Right kidney (tissue), 1 donor: Measurements from ENCODE around the gene CUEDC1.
A peak's percentile ranks its signal among the peaks of the same experiment; 100 is the strongest.
"Not testable (repeated sequence)": the region's sequence is repeated elsewhere in the genome, so short reads cannot be mapped to it uniquely, and the experiment has no call there.

Experiments
- DNase-seq: peaks from one replicate; pipeline ENCODE4 v3.0.0-alpha.2; 2016

The CUEDC1 gene

GRCh38 chr17:57958391-57958790 is 3.2 kb upstream of the CUEDC1 start:
- DNase-seq, result not testable (repeated sequence)

DNA sequence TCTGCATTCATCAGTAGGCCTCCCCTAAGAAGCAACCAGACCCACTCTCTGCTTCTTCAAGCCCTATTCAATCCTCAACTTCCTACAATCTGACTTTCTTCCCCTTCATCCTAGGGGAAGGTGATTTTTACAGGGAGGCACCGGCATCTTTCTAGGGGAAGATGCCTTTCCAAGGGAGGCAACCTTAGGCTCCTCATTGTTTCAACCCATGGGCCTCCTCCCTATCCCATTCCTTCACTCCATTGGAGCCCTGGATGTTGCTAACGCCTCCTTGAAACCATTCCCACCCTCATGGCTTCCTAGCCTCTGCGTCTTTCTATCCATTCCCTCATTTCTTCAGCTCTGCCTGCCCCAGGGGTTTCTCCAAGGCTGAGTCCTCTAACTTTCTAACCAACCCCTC is 2.7 kb upstream of the CUEDC1 start:
- DNase-seq, result no peak

- DNase-seq, result no peak
Observed at GRCh38 chr17:57957120-57957850, 2.1 kb upstream of the CUEDC1 start.

- DNase-seq, result no peak
Observed at GRCh38 chr17:57956291-57957119, 1.3 kb upstream of the CUEDC1 start.

DNA sequence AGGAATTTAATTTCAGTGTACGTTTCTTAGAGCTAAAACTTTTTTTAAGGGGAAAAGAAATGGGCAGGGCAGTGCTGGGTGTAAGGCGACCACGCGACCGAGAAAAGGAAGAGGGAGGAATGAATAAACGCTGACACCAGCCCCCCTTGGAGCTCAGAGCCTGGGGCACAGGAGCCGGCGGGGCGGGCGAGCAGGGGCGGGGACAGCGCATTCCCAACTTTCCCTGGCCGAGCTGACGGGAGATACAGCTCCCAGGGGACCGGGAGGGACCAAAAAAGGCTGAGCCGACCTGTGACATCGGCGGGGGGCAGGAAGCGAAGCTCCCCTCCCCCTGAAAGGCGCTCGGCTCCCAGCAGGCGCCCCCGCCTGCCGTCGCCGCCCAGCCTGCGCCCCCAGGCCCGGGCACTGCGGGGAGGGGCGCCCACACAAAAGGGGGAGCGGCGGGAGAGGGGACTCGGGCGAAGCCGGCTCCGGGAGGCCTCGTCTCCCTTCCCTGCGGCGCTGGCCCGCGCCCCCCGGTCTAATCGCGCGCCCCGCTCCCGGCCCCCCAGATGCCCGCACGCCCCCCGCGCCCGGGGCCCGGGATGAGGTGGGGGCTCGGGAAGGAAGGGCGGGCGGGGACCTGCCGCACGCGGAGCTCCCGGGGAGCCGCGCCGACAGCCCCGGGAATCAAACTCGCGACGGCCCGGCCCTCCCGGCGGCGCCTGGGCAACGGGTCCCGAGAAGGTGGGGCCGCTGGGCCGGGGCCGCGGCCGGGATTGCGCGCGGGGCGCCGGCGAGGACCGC is 622 bp downstream of the CUEDC1 start:
- peak; percentile 81 for DNase-seq

DNA sequence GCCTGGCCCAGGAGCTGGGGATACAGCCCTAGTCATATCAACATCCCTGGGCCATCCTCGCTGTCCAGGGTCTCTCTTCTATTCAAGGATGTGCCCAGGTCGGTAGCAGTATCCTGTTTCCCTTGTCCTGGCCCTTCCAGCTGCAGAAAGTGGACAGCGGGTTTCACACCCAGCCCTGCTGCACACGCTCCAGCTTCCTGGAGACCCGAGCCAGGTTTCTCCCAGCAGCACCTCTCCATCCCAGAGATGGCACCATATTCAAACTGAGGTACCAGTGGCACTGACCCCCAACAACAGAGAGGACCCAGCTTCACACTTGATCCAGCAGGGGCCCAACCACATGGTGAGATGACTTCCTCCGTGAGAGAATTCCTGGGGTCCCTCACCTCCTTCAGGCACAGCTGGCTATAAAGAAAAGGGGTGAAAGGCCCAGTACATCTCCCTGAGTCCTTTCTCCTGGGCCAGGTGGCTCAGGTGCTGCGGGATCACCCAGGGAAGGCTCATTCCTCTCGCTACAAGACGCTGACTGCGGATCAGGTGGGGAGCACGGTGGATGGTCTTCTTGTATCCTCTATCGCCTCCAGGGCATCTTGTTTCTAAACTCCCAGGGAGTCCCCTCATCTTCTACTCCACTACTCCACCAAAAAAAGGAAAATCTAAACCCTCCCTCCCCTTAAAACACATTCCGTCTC is 1.4 kb downstream of the CUEDC1 start:
- DNase-seq, result peak; percentile 59

DNA sequence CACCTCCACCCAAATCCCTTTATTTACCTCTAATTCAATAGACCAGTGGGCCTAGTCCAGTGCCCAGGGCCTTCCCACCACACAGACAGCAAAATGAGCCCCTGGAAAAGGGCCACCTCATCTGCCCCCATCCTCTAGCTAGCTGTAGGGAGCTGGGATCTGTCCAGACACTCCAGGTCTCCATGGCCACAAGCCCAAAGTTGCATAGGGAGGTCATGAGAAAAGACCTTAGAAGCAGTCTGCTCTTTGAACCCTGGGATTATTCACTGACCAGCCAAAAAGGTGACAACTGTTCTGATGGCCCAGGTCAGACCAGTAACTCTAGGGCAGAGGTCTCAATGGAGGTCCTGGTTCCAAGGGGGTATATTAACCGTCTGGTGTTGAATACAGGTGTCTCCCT is 2.0 kb downstream of the CUEDC1 start:
- DNase-seq, result no peak

DNA sequence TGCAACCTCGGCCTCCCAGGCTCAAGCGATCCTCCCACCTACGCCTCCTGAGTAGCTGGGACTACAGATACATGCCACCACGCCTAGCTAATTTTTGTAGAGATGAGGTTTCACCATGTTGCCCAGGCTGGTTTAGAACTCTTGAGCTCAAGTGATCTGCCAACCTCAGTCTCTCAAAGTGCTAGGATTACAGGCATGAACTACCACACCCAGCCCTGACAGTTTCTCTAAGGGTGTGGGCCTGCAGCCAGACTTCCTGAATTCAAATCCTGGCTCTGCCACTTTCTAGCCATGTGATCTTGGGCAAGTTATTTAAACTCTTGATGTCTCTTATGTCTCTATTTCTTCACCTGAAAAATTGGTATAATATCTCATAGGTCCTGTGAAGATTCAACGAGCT is 5.6 kb downstream of the CUEDC1 start:
- DNase-seq, result no peak

GRCh38 chr17:57948555-57949420 is 6.4 kb downstream of the CUEDC1 start:
- DNase-seq, result no peak

DNA sequence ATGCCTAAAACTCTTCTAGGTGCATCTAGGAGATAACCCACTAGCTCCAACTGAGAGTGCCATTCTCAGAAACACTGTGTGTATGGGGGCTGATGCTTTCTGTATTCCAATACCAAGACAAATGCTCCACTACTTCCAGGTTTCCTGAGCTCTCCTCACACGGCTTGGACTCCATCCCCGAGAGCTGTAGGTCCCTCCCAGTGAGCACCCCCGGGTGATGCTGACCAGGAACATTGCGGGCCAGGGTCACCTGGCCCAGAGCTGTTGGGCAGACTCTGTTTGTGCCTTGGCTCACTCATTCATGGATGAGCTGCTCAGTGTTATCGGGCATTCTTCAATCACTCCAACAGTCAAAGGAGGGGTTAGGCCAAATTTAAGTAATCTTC is 7.0 kb downstream of the CUEDC1 start:
- DNase-seq, result no peak

DNA sequence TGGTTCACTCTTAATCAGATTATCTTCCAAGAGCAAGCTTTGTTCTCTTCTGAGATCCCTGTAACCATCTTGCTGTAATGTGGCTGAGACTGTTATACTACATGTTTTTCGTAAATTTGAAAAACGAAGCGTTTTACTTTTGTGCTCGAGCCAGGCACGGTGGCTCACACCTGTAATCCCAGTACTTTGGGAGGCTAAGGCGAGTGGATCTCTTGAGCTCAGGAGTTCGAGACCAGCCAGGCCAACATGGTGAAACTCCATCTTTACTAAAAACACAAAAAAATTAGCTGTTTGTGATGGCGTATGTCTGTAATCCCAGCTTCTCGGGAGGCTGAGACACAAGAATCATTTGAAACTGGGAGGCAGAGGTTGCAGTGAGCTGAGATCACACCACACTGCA is 7.8 kb downstream of the CUEDC1 start:
- DNase-seq, result no peak

- DNase-seq, result peak; percentile 53
Observed at GRCh38 chr17:57946798-57947358, 8.3 kb downstream of the CUEDC1 start.

DNA sequence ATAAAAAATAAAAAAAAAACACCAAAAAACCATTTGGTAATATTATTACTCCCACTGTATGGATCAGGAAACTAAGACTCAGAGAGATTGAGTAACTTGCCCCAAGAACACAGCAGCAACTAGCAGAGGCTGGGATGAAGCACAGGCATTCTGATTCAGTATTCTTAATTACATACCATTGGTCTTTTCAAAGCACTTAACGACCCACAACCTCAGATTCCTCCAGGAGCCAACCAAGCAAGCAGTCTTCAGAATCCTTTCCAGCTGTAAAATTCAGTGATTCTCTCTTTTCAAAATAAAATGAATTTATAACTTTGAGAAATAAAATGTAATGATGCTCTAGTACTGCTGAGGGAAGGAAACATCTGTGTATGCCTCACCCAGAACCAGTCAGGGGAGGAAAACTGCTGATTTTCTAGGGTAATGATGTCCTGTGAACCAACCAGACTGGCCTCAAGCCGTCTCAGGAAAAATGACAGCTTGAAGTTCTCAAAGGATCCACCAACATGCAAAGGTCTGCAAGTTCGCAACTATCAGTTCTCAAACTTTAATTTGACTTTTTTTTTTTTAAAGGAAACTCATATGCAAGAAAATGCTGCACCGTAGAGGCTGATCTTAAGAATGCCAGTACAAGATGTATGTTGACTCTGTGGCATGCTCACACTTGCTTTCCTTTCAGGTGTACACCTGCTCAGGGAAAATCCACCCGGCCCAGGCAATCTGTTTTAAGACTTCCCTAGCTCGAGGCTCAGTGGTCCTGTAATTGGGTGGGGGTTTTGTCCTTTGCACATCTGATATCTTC is 9.0 kb downstream of the CUEDC1 start:
- no peak for DNase-seq

GRCh38 chr17:57944908-57945307 is 10.3 kb downstream of the CUEDC1 start:
- no peak for DNase-seq

- no peak for DNase-seq
Observed at GRCh38 chr17:57943645-57944044, 11.6 kb downstream of the CUEDC1 start.

GRCh38 chr17:57943140-57943539 is 12.1 kb downstream of the CUEDC1 start:
- no peak for DNase-seq

DNA sequence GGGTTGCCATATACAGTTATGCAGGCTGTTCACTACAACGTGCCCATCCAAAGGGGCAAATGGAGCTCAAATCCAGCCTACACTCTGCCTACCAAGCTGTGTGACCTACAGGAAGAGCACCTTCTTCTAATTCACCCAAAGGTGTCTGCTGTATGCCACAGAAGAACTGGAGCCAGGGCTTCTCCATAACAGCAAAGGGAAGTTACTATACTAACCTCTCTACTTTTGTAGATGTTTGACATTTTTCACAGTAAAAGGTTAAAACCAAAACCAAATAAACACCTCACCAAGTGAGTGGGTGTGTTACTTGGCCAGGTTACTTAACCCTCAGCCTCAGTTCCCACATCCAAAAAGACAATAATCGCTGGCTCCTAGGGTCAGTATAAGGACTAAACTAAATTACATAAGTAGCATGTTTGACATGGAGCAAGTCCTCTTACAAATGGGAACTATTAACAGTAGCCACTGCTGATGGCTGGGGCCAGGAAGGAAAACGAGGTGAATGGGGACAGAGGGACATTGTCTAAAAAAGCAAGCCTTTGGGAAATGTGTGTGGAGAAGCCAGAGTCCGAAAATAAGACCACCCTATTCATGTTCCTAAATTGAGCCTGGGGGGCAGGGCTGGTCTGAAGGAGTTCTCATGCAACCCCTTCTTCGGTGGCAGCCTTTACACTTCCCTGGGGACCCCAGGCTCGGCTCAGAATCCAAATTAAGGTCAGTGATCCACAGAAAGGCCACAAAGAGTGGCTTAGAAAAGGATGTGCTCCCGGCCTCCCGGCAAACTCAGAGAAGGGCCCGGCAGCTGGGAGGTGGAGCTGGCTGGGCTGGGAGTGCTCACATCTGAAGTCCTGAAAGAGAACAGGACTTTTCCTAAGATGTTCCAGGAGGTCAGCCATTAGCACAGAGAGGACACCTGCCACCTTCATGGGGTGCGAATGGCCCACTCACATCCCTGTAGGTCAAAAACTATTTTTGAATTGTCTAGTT is 13.5 kb downstream of the CUEDC1 start:
- no peak for DNase-seq

DNA sequence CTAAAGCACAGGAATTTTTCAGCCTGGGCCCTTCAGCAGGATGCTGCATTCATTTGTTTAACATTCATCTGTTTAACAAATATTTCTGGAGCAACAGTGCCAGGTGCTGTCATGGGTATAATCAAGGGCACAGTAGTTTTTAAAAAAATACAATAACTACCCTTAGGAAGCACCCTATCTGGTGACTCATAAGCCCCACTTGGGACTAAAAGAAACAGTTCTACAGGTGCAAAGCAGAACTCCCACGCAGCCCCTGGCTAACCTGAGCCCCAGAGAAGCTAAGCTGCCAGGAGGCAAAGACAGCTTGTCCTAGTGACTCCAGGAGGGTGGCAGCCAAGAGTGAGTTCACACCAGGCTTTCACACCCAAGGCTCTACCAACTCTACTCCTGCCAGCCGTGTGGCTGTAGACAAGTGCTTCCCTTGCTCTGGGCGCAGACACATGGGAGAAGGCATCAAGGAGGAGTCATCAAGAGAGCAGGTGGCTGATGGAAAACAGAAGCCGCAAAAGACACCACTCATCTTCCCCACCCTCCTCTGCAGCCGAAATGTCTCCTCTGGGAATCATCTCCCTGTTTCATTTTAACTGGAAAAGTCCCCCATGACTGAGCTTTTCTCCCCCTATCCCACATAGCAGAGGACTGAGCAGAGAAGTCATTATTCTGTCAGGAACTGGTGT is 14.4 kb downstream of the CUEDC1 start:
- no peak for DNase-seq
